K562 treated with DMSO at 1 percent for 48 hours (cell line): ENCODE data around the gene P2RY2. TPM values are rescaled to one million over a fixed set of nuclear protein-coding genes. Genes with fewer than 3 reads are reported as not detected.

Source experiments
- total RNA-seq: library from RNA; unstranded; fragments of 300-600 nt; gene quantifications from 2 replicates; pipeline ENCODE4 v1.2.3, GENCODE V29; 2022; ENCODE audit warnings: low replicate concordance; ENCODE audit errors: extremely low read depth

The P2RY2 gene
- not detected in 2 replicates for total RNA-seq

DNA sequence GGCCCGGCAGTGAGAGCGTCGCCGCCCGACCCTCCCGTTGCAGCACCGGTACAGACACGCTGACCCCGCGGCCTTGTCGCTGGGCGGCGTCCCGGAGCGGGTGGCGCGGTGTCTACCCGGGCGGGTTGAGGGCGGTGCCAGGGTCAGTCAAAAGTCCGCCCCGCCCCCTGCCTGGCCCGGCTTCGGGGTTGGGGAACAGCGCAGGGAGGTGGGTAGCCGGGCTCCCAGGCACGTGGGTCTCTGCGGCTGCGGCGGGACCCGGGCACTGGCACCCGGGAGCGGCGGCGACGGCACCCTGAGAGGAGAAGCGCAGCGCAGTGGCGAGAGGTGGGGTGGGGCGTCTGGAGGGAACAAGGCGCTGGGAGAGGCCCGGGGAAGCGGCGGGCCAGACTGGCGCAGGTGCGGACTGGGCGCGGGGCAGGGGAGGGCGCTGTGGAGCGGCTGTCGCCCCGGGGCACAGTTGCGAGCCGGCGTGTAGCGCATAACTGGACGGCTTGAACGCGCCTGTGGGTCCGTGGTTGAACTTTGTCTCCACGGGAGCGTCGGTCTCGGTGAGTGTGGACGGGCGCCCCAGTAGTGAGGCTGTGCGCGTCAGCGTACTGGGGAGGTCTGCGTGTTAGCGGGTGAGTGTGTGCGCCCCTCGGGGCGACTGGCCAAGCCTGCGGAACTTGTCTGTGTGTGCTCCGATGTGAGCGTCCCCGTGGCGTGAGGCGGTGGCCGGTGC is at the start of gene P2RY2:
Gene P2RY2 (plus strand): TSS at position 176 of the 724 bp plus-strand sequence. CDS start 15,879 bp downstream, outside the sequence.

GRCh38 chr11:73271936-73272679 is 54.0 kb downstream of the P2RY2 start, which contains the start of gene P2RY6:
TSS of gene P2RY6 (plus strand) at chr11:73272338. CDS start at chr11:73296519, 24,181 bp downstream.

Other genes starting within 250 kb of the P2RY2 start
- gene FCHSD2, start 76.0 kb upstream of the P2RY2 start, total RNA-seq, result not detected in 2 replicates
- not detected in 2 replicates for gene P2RY6, start 54.1 kb downstream of the P2RY2 start, total RNA-seq
- not detected in 2 replicates for gene ARHGEF17, start 90.0 kb downstream of the P2RY2 start, total RNA-seq
- gene RELT, start 158.1 kb downstream of the P2RY2 start, total RNA-seq, result not detected in 2 replicates